IMR-90 (cell line): ENCODE results near the gene MC5R. TPM values are rescaled to one million over a fixed set of nuclear protein-coding genes. Genes with fewer than 3 reads are reported as not detected.

ENCODE experiments used
- ATAC-seq: fragments of 200-7000 bp; cut with Tn5 transposase; 2 replicates; pipeline ENCODE4 v1.9.1; 2020; ENCODE audit warnings: low read depth, mild to moderate bottlenecking, moderate library complexity
- BruUV-seq: library from RNA; stranded (reverse); fragments of 400-500 nt; replicated peaks from 2 replicates; lab custom pipeline; 2021; lab: Mats Ljungman, UMichigan
- CTCF ChIA-PET: fragments of 300-600 bp; formaldehyde crosslinking; extraction: SDS; loops from one replicate; lab custom pipeline; 2021; ENCODE audit warnings: antibody characterized with exemption; lab: Yijun Ruan, JAX
- POLR2A ChIA-PET: fragments of 300-600 bp; sonication (Branson Sonifier 250); formaldehyde crosslinking; loops from one replicate; lab custom pipeline; 2022; ENCODE audit warnings: antibody characterized with exemption; ENCODE audit not compliant: unreplicated experiment; lab: Charles Lee
- DNase-seq: peaks from one replicate; pipeline ENCODE4 v3.0.0; 2013
- H2AFZ ChIP-seq: replicated peaks from 2 replicates; pipeline ENCODE3; 2013; ENCODE audit warnings: low read length, mild to moderate bottlenecking; ENCODE audit not compliant: poor library complexity
- H2AK5ac ChIP-seq: 2 replicates; pipeline ENCODE4 v1.6.1; 2013; ENCODE audit warnings: low read depth, low read length, inconsistent platforms
- H2AK9ac ChIP-seq: replicated peaks from 2 replicates; pipeline ENCODE3; 2013; ENCODE audit warnings: mild to moderate bottlenecking, low read depth, low read length, moderate library complexity; ENCODE audit not compliant: poor library complexity
- H2BK120ac ChIP-seq: 2 replicates; pipeline ENCODE4 v1.6.1; 2013; ENCODE audit warnings: low read depth, low read length, inconsistent platforms
- H2BK15ac ChIP-seq: 3 replicates; pipeline ENCODE4 v1.6.1; 2013; ENCODE audit warnings: low read depth, low read length, inconsistent platforms
- H2BK20ac ChIP-seq: 2 replicates; pipeline ENCODE4 v1.6.1; 2013; ENCODE audit warnings: low read depth, mild to moderate bottlenecking, inconsistent platforms, low read length, moderate library complexity
- H2BK5ac ChIP-seq: 2 replicates; pipeline ENCODE4 v1.6.1; 2013; ENCODE audit warnings: mild to moderate bottlenecking, low read depth, low read length, inconsistent platforms; ENCODE audit not compliant: poor library complexity, severe bottlenecking
- H3K14ac ChIP-seq: replicated peaks from 2 replicates; pipeline ENCODE4 v1.6.1; 2013; ENCODE audit warnings: low read depth, low read length, inconsistent platforms
- H3K18ac ChIP-seq: 2 replicates; pipeline ENCODE4 v1.6.1; 2013; ENCODE audit warnings: low read depth, low read length, control low read depth
- H3K23ac ChIP-seq: 2 replicates; pipeline ENCODE4 v1.6.1; 2013; ENCODE audit warnings: low read depth, low read length, inconsistent platforms
- H3K27ac ChIP-seq: 2 replicates; pipeline ENCODE4 v1.5.1; 2013; ENCODE audit warnings: mild to moderate bottlenecking, control low read depth, low read length; ENCODE audit not compliant: insufficient read depth
- H3K27me3 ChIP-seq: 2 replicates; pipeline ENCODE4 v1.6.1; 2013; ENCODE audit warnings: low read length; ENCODE audit not compliant: control insufficient read depth, insufficient read depth
- H3K36me3 ChIP-seq: 2 replicates; pipeline ENCODE4 v1.6.1; 2013; ENCODE audit warnings: low read length, mixed read lengths; ENCODE audit not compliant: control insufficient read depth, insufficient read depth
- H3K4ac ChIP-seq: 2 replicates; pipeline ENCODE4 v1.6.1; 2013; ENCODE audit warnings: low read depth, low read length, inconsistent platforms
- H3K4me1 ChIP-seq: 2 replicates; pipeline ENCODE4 v1.6.1; 2013; ENCODE audit warnings: low read length, mixed read lengths; ENCODE audit not compliant: control insufficient read depth, insufficient read depth
- H3K4me2 ChIP-seq: 2 replicates; pipeline ENCODE4 v1.6.1; 2013; ENCODE audit warnings: low read depth, mild to moderate bottlenecking, control low read depth, low read length, moderate library complexity
- H3K4me3 ChIP-seq: 2 replicates; pipeline ENCODE4 v1.5.1; 2013; ENCODE audit warnings: low read depth, mild to moderate bottlenecking, control low read depth, low read length, moderate library complexity; ENCODE audit not compliant: insufficient read depth
- H3K56ac ChIP-seq: 2 replicates; pipeline ENCODE4 v1.6.1; 2013; ENCODE audit warnings: low read length, inconsistent platforms; ENCODE audit not compliant: insufficient read depth; ENCODE audit errors: extremely low read depth
- H3K79me1 ChIP-seq, 2 experiments: 2 replicates each; pipeline ENCODE4 v1.6.1; 2013; ENCODE audit warnings: low read length in 2 of 2, inconsistent platforms in 1 of 2, low read depth in 1 of 2
- H3K9ac ChIP-seq: 2 replicates; pipeline ENCODE4 v1.6.1; 2013; ENCODE audit warnings: low read depth, low read length, control low read depth
- H3K9me1 ChIP-seq: 2 replicates; pipeline ENCODE4 v1.6.1; 2013; ENCODE audit warnings: low read length, inconsistent platforms; ENCODE audit not compliant: insufficient read depth
- H3K9me3 ChIP-seq: 2 replicates; pipeline ENCODE4 v1.6.1; 2013; ENCODE audit warnings: low read length; ENCODE audit not compliant: control insufficient read depth, insufficient read depth
- H4K20me1 ChIP-seq: 2 replicates; pipeline ENCODE4 v1.6.1; 2013; ENCODE audit warnings: low read length, inconsistent platforms; ENCODE audit not compliant: insufficient read depth
- H4K5ac ChIP-seq: 2 replicates; pipeline ENCODE4 v1.6.1; 2013; ENCODE audit warnings: mild to moderate bottlenecking, low read depth, low read length, control low read depth
- H4K8ac ChIP-seq, 2 experiments: 2 replicates each; pipeline ENCODE4 v1.6.1; 2013; ENCODE audit warnings: low read depth in 2 of 2, low read length in 2 of 2, control low read depth in 1 of 2, inconsistent platforms in 1 of 2
- H4K91ac ChIP-seq: 2 replicates; pipeline ENCODE4 v1.6.1; 2013; ENCODE audit warnings: low read depth, low read length, inconsistent platforms; ENCODE audit not compliant: insufficient read depth
- USF2 ChIP-seq: fragments of 150-350 bp; IDR thresholded peaks from 2 replicates; pipeline ENCODE4 v1.6.1; 2017; ENCODE audit warnings: mild to moderate bottlenecking, antibody characterized with exemption, low read length, low read depth
- WGBS, 2 experiments: methylation state at CpG; one replicate each; pipeline versions ENCODE4 v1.1.5 to v1.1.7; 2013; ENCODE audit warnings: missing lambda C conversion rate in 2 of 2; ENCODE audit not compliant: insufficient read length in 1 of 2; ENCODE audit errors: extremely low coverage in 2 of 2; 5-methylcytosine and 5-hydroxymethylcytosine counted together
- dilution Hi-C: fragments of 300-500 bp; cut with HindIII; formaldehyde crosslinking; loops from one replicate; pipeline ENCODE4 v1.14.3; 2018; ENCODE audit warnings: low sequenced_read_pairs; ENCODE audit not compliant: unreplicated experiment
- in situ Hi-C: fragments of 300-500 bp; cut with MboI; formaldehyde crosslinking; loops from 3 replicates; pipeline ENCODE4 v1.14.3; 2019; ENCODE audit warnings: low sequenced_read_pairs, inconsistent platforms, mixed read lengths
- intact Hi-C: fragments of 100-400 bp; cut with micrococcal nuclease; formaldehyde crosslinking; loops from 2 replicates; pipeline ENCODE4 v1.10.0; 2022
- polyA plus RNA-seq, 3 experiments: library from polyadenylated mRNA; depleted of rRNA; stranded (reverse); fragments of >200 nt; gene quantifications; 2 replicates each; pipeline ENCODE4 v1.2.3, GENCODE V29; 2012; ENCODE audit warnings: low replicate concordance in 1 of 3
- total RNA-seq: library from RNA; depleted of rRNA; stranded (reverse); fragments of >200 nt; gene quantifications from 2 replicates; pipeline ENCODE4 v1.2.3, GENCODE V29; 2012

Gene MC5R
- total and polyA plus RNA-seq, 2 of the 4 experiments (the other 2 are of a cell fraction): not detected

DNA sequence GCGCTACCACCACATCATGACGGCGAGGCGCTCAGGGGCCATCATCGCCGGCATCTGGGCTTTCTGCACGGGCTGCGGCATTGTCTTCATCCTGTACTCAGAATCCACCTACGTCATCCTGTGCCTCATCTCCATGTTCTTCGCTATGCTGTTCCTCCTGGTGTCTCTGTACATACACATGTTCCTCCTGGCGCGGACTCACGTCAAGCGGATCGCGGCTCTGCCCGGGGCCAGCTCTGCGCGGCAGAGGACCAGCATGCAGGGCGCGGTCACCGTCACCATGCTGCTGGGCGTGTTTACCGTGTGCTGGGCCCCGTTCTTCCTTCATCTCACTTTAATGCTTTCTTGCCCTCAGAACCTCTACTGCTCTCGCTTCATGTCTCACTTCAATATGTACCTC, 2.3 kb downstream of the MC5R start:
- H2AK9ac ChIP-seq: no peak overlapping the region
- H4K8ac ChIP-seq: no peak overlapping the region
- no peaks in the 10 kb centered on the region for H3K9me1 ChIP-seq
- 91% methylated on average over 13 of the region's 26 CpGs; no CpG with 5 or more reads in 1 of the 2 experiments for WGBS, 2 experiments
- no peak overlapping the region for H3K56ac ChIP-seq
- no peak overlapping the region for H3K4me3 ChIP-seq
- H3K14ac ChIP-seq: no peak overlapping the region
- intact Hi-C loops: no loop called here
- H3K36me3 ChIP-seq: no peaks in the 10 kb centered on the region
- DNase-seq: no peak
- H3K18ac ChIP-seq: no peak overlapping the region
- no peak overlapping the region for H2AFZ ChIP-seq
- no peak overlapping the region for H2AK5ac ChIP-seq
- no peak overlapping the region for H3K23ac ChIP-seq
- no peaks in the 10 kb centered on the region for H3K9me3 ChIP-seq
- no peak for ATAC-seq
- no peaks in the 10 kb centered on the region for H3K4me1 ChIP-seq
- no peak overlapping the region for H3K4ac ChIP-seq
- POLR2A ChIA-PET: no interaction called here
- CTCF ChIA-PET: no interaction called here
- dilution Hi-C loops: no loop called here
- no peak overlapping the region for H4K91ac ChIP-seq
- no peak overlapping the region for H3K4me2 ChIP-seq
- H2BK20ac ChIP-seq: no peak overlapping the region
- in situ Hi-C loops: loop anchor here (5.0 kb wide), 1 partner anchor 261 kb away; no protein-coding TSS in a partner anchor
- BruUV-seq: no TSS peak
- H3K9ac ChIP-seq: no peak overlapping the region
- no peak for TF ChIP-seq USF2
- H4K5ac ChIP-seq: no peak overlapping the region
- no peak overlapping the region for H2BK15ac ChIP-seq
- H2BK120ac ChIP-seq: no peak overlapping the region
- H3K27me3 ChIP-seq: no peaks in the 10 kb centered on the region
- no peaks in the 10 kb centered on the region for H3K79me1 ChIP-seq
- H4K20me1 ChIP-seq: no peaks in the 10 kb centered on the region
- H3K27ac ChIP-seq: no peak overlapping the region
- H2BK5ac ChIP-seq: no peak overlapping the region
